Adrenal gland (tissue), 5 donors: ENCODE results near the gene NTF3.

ENCODE experiments used
- CTCF ChIP-seq, 6 experiments: fragments of 450-650 bp in 4 of 6; fragments of 200-600 bp in 2 of 6; sonication (generic) in 1 of 6; IDR thresholded peaks; 1 replicate in 5 of 6; 2 replicates in 1 of 6; pipeline versions ENCODE4 v1.5.1 to v1.8.0; 2016 to 2021; ENCODE audit warnings: antibody characterized with exemption in 6 of 6, mild to moderate bottlenecking in 2 of 6, moderate library complexity in 1 of 6
- POLR2A ChIP-seq, 2 donors: fragments of 450-650 bp; IDR thresholded peaks; one replicate each; pipeline ENCODE4 v1.6.1; 2017; ENCODE audit warnings: antibody characterized with exemption in 2 of 2, mild to moderate bottlenecking in 2 of 2, moderate library complexity in 1 of 2
- donor health status: DM: no; HTN: no; CAD: no.

DNA sequence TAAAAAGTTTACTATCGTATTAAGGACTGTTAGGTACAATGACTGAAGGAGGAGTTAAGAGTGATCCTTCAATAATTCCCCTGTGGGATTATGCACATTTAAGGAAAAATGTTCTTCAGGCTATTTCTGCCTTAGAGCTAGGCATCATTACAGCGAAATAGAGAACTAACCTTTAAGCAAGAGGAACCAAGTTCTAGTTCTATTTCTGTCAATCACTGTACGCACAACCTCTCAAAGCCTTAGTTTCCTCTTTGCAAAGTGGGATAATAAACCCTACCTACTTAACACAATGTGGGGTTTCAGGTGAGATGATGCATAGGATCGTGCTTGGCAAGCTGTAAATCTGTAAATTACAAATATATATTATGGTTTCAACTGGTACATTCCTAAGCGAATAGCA, 15.4 kb downstream of the NTF3 start:
- TF ChIP-seq CTCF (IDR thresholded peaks at IDR 0.05), result no peak
- no peak for TF ChIP-seq POLR2A (IDR thresholded peaks at IDR 0.05)
